PC-3 (cell line): ENCODE results near the gene YTHDF1. TPM values are rescaled to one million over a fixed set of nuclear protein-coding genes. Genes with fewer than 3 reads are reported as not detected.
A peak's percentile ranks its signal among the peaks of the same experiment; 100 is the strongest.

Source experiments
- ATAC-seq: fragments of 200-7000 bp; cut with Tn5 transposase; 2 replicates; pipeline ENCODE4 v1.9.1; 2020; ENCODE audit warnings: mild to moderate bottlenecking, moderate library complexity
- BruUV-seq: library from RNA; stranded (reverse); fragments of 400-500 nt; replicated peaks from 2 replicates; lab custom pipeline; 2021; lab: Mats Ljungman, UMichigan
- CTCF ChIA-PET: fragments of 300-600 bp; sonication (Branson Sonifier 250); formaldehyde crosslinking; loops from one replicate; lab custom pipeline; 2022; ENCODE audit warnings: antibody characterized with exemption; lab: Charles Lee
- POLR2A ChIA-PET: fragments of 300-600 bp; sonication (Branson Sonifier 250); formaldehyde crosslinking; loops from one replicate; lab custom pipeline; 2022; ENCODE audit warnings: antibody characterized with exemption; ENCODE audit not compliant: unreplicated experiment; lab: Charles Lee
- DNase-seq: peaks from one replicate; pipeline ENCODE4 v3.0.0-alpha.2; 2015
- H2AFZ ChIP-seq: fragments of 300-600 bp; sonication (generic); 2 replicates; pipeline ENCODE4 v1.6.0; 2016; ENCODE audit warnings: antibody characterized with exemption, low read length
- H3F3A ChIP-seq: fragments of 300-600 bp; sonication (generic); one replicate; pipeline ENCODE4 v1.6.0; 2017; ENCODE audit warnings: antibody characterized with exemption, low read length, control low read depth, mild to moderate bottlenecking; ENCODE audit not compliant: unreplicated experiment
- H3K27ac ChIP-seq: fragments of 300-600 bp; sonication (generic); 2 replicates; pipeline ENCODE4 v1.5.1; 2016; ENCODE audit warnings: mild to moderate bottlenecking, low read length
- H3K27me3 ChIP-seq: fragments of 300-600 bp; sonication (generic); 2 replicates; pipeline ENCODE4 v1.6.1; 2016; ENCODE audit warnings: low read length, mixed read lengths
- H3K36me3 ChIP-seq: fragments of 300-600 bp; sonication (generic); 2 replicates; pipeline ENCODE4 v1.6.1; 2016; ENCODE audit warnings: low read depth, mixed run types, low read length, mixed read lengths
- H3K4me1 ChIP-seq: fragments of 300-600 bp; sonication (generic); 2 replicates; pipeline ENCODE4 v1.5.1; 2016; ENCODE audit warnings: low read length; ENCODE audit not compliant: insufficient read depth
- H3K4me2 ChIP-seq: fragments of 300-600 bp; sonication (generic); 2 replicates; pipeline ENCODE4 v1.6.0; 2016; ENCODE audit warnings: low read length
- H3K4me3 ChIP-seq: fragments of 300-600 bp; sonication (generic); 2 replicates; pipeline ENCODE4 v1.5.1; 2016; ENCODE audit warnings: mild to moderate bottlenecking, low read length, mixed read lengths
- H3K79me2 ChIP-seq: fragments of 300-600 bp; sonication (generic); 2 replicates; pipeline ENCODE4 v1.6.1; 2017; ENCODE audit warnings: low read length, mixed read lengths
- H3K9ac ChIP-seq: fragments of 300-600 bp; sonication (generic); 2 replicates; pipeline ENCODE4 v1.6.0; 2016; ENCODE audit warnings: mild to moderate bottlenecking, low read length
- H3K9me2 ChIP-seq: fragments of 300-600 bp; sonication (generic); replicated peaks from 2 replicates; pipeline ENCODE4 v1.6.1; 2016; ENCODE audit warnings: mixed run types, low read length, mixed read lengths
- H3K9me3 ChIP-seq: fragments of 300-600 bp; sonication (generic); 2 replicates; pipeline ENCODE4 v1.6.1; 2016; ENCODE audit warnings: low read length, mixed read lengths
- H4K20me1 ChIP-seq: fragments of 300-600 bp; sonication (generic); 2 replicates; pipeline ENCODE4 v1.6.1; 2016; ENCODE audit warnings: low read length, mixed read lengths
- EZH2 ChIP-seq: fragments of 300-600 bp; sonication (generic); IDR thresholded peaks from one replicate; pipeline ENCODE4 v1.6.1; 2017; ENCODE audit warnings: antibody characterized with exemption, mild to moderate bottlenecking, low read length; ENCODE audit not compliant: unreplicated experiment
- EZH2phosphoT487 ChIP-seq: fragments of 300-600 bp; sonication (generic); IDR thresholded peaks from 2 replicates; pipeline ENCODE4 v1.6.1; 2018; ENCODE audit warnings: mild to moderate bottlenecking, antibody characterized with exemption, low read length, borderline replicate concordance
- intact Hi-C: fragments of 100-400 bp; cut with micrococcal nuclease; formaldehyde crosslinking; loops from 2 replicates; pipeline ENCODE4 v1.9.0; 2023
- total RNA-seq: library from RNA; depleted of rRNA; stranded (reverse); fragments of >200 nt; gene quantifications from 2 replicates; pipeline ENCODE4 v1.2.3, GENCODE V29; 2014
- TF ChIP-seq, protein P1 (sequence below): fragments of 300-600 bp; sonication (generic); conservative IDR thresholded peaks from 2 replicates; pipeline ENCODE4 v1.5.1; 2017; ENCODE audit warnings: antibody characterized with exemption, low read depth, mild to moderate bottlenecking, low read length

Gene YTHDF1
- total RNA-seq, 1 experiment from 2014 or later = 30.0 TPM

DNA sequence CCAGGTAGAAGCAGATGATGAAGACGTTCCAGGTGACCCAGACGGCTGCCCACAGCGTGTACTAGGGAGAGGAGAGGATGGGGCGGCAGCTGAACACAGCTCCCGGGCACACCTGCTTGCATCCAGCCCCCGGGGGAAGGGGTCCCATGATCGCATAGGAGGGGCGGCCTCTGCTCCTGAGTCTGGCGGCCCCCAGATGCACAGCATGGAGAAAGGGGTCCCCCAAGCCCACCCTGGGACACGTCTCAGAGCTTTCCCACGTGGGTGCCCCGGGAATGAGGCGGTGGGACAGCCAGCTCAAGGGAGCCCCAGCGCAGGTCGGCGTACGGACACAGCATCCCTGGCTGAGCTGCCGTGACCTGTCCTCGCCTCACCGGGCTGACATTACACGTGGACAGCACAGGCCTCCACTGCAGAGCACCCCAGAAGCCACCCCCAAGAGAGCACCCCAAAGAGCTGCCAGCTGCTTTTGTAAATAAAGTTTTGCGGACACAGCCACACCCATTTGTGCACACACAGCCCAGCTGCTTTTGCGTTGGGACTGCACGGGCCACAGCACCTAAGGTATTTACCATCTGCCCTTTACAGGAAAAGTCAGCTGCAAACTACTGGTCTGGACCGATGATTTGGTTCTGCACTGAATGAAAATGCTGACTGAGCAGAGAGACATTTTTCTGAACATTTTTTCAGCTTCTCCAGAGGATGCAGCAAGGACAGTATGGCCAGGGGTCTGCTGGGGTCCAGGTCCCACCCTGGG is 33.1 kb upstream of the YTHDF1 start:
- DNase-seq (peak; percentile 32), ATAC-seq (peak; percentile 75)
- Histone ChIP-seq H2AFZ (no peak overlapping the region), H3K36me3 (no peaks in the 10 kb centered on the region), H3F3A (no peaks in the 10 kb centered on the region), H3K9me3 (no peaks in the 10 kb centered on the region), H4K20me1 (no peaks in the 10 kb centered on the region), H3K4me1 (peaks cover 15% of the 10 kb centered on the region; the same call in 1 of the 2 replicates), H3K79me2 (no peaks in the 10 kb centered on the region), H3K9ac (no peak overlapping the region), H3K27ac (no peak overlapping the region), H3K27me3 (peaks cover 36% of the 10 kb centered on the region), H3K9me2 (no peaks in the 10 kb centered on the region), H3K4me3 (no peak overlapping the region), H3K4me2 (no peak overlapping the region)
- CTCF ChIA-PET = interaction anchor here (0.9 to 1.1 kb wide), 2 partner anchors 26 to 66 kb away, joined by 3 to 13 read pairs; no protein-coding TSS in a partner anchor
- intact Hi-C loops = no loop called here
- TF ChIP-seq EZH2phosphoT487 (no peak), EZH2 (no peak)
- BruUV-seq = no TSS peak
- POLR2A ChIA-PET = interaction anchor here (0.5 to 0.6 kb wide), 2 partner anchors 23 to 26 kb away, joined by 3 read pairs; no protein-coding TSS in a partner anchor

DNA sequence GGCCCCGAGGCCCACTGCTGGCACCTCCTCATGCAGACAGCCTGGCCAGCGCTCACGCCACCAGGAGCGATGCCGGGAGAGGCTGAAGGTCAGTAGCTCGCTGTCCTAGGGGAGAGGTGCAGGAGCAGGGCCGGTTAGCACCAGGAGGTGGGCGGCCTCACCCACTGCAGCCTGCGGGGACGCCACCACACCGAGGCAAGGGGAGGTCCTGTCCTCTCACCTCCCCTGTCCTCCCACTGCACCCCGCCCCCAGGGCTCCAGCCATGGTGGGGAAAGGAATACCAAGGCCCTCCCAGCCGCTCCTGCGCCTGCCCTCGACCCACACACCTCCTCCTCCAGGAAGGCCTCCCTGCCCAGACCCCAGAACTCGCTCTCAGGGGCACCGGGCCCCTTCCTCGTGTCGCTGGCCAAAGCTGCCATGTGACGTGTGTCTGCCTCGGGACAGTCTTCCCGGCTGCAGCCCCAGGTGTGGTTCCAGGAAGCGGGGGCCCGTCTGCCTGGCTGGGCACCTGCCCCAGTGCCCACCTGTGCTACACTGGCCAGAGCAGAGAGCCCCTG is 31.8 kb upstream of the YTHDF1 start:
- BruUV-seq = no TSS peak

More for the DNA sequence above, 31.8 kb upstream of the YTHDF1 start:
- Histone ChIP-seq H3K36me3 (no peaks in the 10 kb centered on the region), H2AFZ (no peak overlapping the region), H3K9me2 (no peaks in the 10 kb centered on the region), H3K9me3 (no peaks in the 10 kb centered on the region), H3K4me2 (no peak overlapping the region), H3K4me1 (peaks cover 15% of the 10 kb centered on the region; the same call in 1 of the 2 replicates), H3K9ac (no peak overlapping the region), H3K79me2 (no peaks in the 10 kb centered on the region), H4K20me1 (no peaks in the 10 kb centered on the region), H3K27ac (no peak overlapping the region), H3F3A (no peaks in the 10 kb centered on the region), H3K4me3 (no peak overlapping the region), H3K27me3 (peaks cover 28% of the 10 kb centered on the region)
- ChIA-PET CTCF (no interaction called here), POLR2A (no interaction called here)
- no peak for DNase-seq
- no peak for ATAC-seq
- TF ChIP-seq EZH2 (no peak), EZH2phosphoT487 (no peak)
- TF ChIP-seq, protein P1, sequence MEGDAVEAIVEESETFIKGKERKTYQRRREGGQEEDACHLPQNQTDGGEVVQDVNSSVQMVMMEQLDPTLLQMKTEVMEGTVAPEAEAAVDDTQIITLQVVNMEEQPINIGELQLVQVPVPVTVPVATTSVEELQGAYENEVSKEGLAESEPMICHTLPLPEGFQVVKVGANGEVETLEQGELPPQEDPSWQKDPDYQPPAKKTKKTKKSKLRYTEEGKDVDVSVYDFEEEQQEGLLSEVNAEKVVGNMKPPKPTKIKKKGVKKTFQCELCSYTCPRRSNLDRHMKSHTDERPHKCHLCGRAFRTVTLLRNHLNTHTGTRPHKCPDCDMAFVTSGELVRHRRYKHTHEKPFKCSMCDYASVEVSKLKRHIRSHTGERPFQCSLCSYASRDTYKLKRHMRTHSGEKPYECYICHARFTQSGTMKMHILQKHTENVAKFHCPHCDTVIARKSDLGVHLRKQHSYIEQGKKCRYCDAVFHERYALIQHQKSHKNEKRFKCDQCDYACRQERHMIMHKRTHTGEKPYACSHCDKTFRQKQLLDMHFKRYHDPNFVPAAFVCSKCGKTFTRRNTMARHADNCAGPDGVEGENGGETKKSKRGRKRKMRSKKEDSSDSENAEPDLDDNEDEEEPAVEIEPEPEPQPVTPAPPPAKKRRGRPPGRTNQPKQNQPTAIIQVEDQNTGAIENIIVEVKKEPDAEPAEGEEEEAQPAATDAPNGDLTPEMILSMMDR = no peak
- intact Hi-C loops = no loop called here
